Neural cell (in vitro differentiated cells): Measurements from ENCODE around the gene DDX56. TPM values are rescaled to one million over a fixed set of nuclear protein-coding genes. Genes with fewer than 3 reads are reported as not detected.

Source experiments
- H2AFZ ChIP-seq: fragments of 200-600, 300-800 bp; sonication (generic), shearing (Covaris generic); 2 replicates; pipeline ENCODE4 v1.6.0; 2014; ENCODE audit warnings: low read depth, mild to moderate bottlenecking, antibody characterized with exemption, low read length, moderate library complexity
- H3F3A ChIP-seq: fragments of 200-600 bp; shearing (Covaris generic); 2 replicates; pipeline ENCODE4 v1.6.1; 2016; ENCODE audit warnings: mild to moderate bottlenecking, moderate library complexity, mixed read lengths, antibody characterized with exemption, low read length; ENCODE audit not compliant: insufficient read depth, poor library complexity, severe bottlenecking
- H3K27ac ChIP-seq: fragments of 200-600, 300-800 bp; sonication (generic), shearing (Covaris generic); 2 replicates; pipeline ENCODE4 v1.5.1; 2014; ENCODE audit warnings: mild to moderate bottlenecking, low read length, moderate library complexity
- H3K27me3 ChIP-seq: fragments of 300-800, 200-600 bp; sonication (generic), shearing (Covaris generic); 2 replicates; pipeline ENCODE4 v1.6.0; 2014; ENCODE audit warnings: mild to moderate bottlenecking, low read depth, low read length, moderate library complexity; ENCODE audit not compliant: insufficient read depth
- H3K36me3 ChIP-seq: fragments of 300-800, 200-600 bp; sonication (generic), shearing (Covaris generic); 2 replicates; pipeline ENCODE4 v1.5.1; 2014; ENCODE audit warnings: mild to moderate bottlenecking, antibody characterized with exemption, low read length, moderate library complexity; ENCODE audit not compliant: insufficient read depth
- H3K4me2 ChIP-seq: fragments of 300-800, 200-600 bp; sonication (generic), shearing (Covaris generic); 2 replicates; pipeline ENCODE4 v1.6.0; 2014; ENCODE audit warnings: mild to moderate bottlenecking, low read length
- H3K4me3 ChIP-seq: fragments of 300-800, 200-600 bp; sonication (generic), shearing (Covaris generic); 2 replicates; pipeline ENCODE4 v1.5.1; 2014; ENCODE audit warnings: mild to moderate bottlenecking, low read length, moderate library complexity
- H3K79me2 ChIP-seq: fragments of 200-600 bp; shearing (Covaris generic); replicated peaks from 2 replicates; pipeline ENCODE4 v1.6.0; 2014; ENCODE audit warnings: mild to moderate bottlenecking, low read length, moderate library complexity; ENCODE audit not compliant: insufficient read depth
- H3K9ac ChIP-seq: fragments of 300-800, 200-600 bp; sonication (generic), shearing (Covaris generic); 2 replicates; pipeline ENCODE4 v1.6.1; 2016; ENCODE audit warnings: mild to moderate bottlenecking, low read length, mixed read lengths
- H3K9me2 ChIP-seq: fragments of 200-600 bp; shearing (Covaris generic); 2 replicates; pipeline ENCODE4 v1.6.1; 2016; ENCODE audit warnings: mild to moderate bottlenecking, low read length, mixed read lengths; ENCODE audit not compliant: insufficient read depth
- H3K9me3 ChIP-seq: fragments of 200-600, 300-800 bp; sonication (generic), shearing (Covaris generic); 2 replicates; pipeline ENCODE4 v1.6.1; 2016; ENCODE audit warnings: mild to moderate bottlenecking, mixed run types, low read length, moderate library complexity, mixed read lengths
- H4K20me1 ChIP-seq: fragments of 200-600 bp; shearing (Covaris generic); 2 replicates; pipeline ENCODE4 v1.6.1; 2016; ENCODE audit warnings: mild to moderate bottlenecking, mixed run types; ENCODE audit not compliant: insufficient read depth
- EP300 ChIP-seq: fragments of 450-650 bp; conservative IDR thresholded peaks from 2 replicates; pipeline ENCODE4 v1.6.1; 2014; ENCODE audit warnings: antibody characterized with exemption, mild to moderate bottlenecking, moderate library complexity; ENCODE audit not compliant: poor library complexity, severe bottlenecking
- EZH2 ChIP-seq: fragments of 200-600, 300-800 bp; shearing (Covaris generic), sonication (generic); IDR thresholded peaks from 2 replicates; pipeline ENCODE4 v1.6.1; 2014; ENCODE audit warnings: antibody characterized with exemption, low read length, borderline replicate concordance, mild to moderate bottlenecking; ENCODE audit not compliant: insufficient read depth, poor library complexity, severe bottlenecking
- MXI1 ChIP-seq: fragments of 450-650 bp; conservative IDR thresholded peaks from 2 replicates; pipeline ENCODE4 v1.6.1; 2014; ENCODE audit warnings: antibody characterized with exemption, mild to moderate bottlenecking; ENCODE audit not compliant: poor library complexity, severe bottlenecking
- POLR2AphosphoS5 ChIP-seq: IDR thresholded peaks from 2 replicates; pipeline ENCODE4 v1.6.1; 2012
- RAD21 ChIP-seq: fragments of 450-650 bp; conservative IDR thresholded peaks from 2 replicates; pipeline ENCODE4 v1.6.1; 2014; ENCODE audit warnings: antibody characterized with exemption, mild to moderate bottlenecking, moderate library complexity
- SMC3 ChIP-seq: fragments of 450-650 bp; conservative IDR thresholded peaks from 2 replicates; pipeline ENCODE4 v1.6.1; 2014; ENCODE audit warnings: antibody characterized with exemption, mild to moderate bottlenecking, moderate library complexity; ENCODE audit not compliant: poor library complexity
- TAF1 ChIP-seq: IDR thresholded peaks from 2 replicates; pipeline ENCODE4 v1.6.1; 2012; ENCODE audit warnings: low read depth
- polyA plus RNA-seq: library from polyadenylated mRNA; depleted of rRNA; stranded (reverse); fragments of >200 nt; gene quantifications from 2 replicates; pipeline ENCODE4 v1.2.3, GENCODE V29; 2014
- TF ChIP-seq, protein P1 (sequence below): fragments of 450-650 bp; IDR thresholded peaks from 2 replicates; pipeline ENCODE4 v1.5.1; 2014; ENCODE audit warnings: antibody characterized with exemption, mild to moderate bottlenecking, moderate library complexity; ENCODE audit not compliant: poor library complexity, severe bottlenecking
- TF ChIP-seq, protein P2 (sequence below): IDR thresholded peaks from 2 replicates; pipeline ENCODE4 v1.6.1; 2012; ENCODE audit warnings: borderline replicate concordance

Gene DDX56
- polyA plus RNA-seq, 1 donor from 2014 or later, result 80.6 TPM

DNA sequence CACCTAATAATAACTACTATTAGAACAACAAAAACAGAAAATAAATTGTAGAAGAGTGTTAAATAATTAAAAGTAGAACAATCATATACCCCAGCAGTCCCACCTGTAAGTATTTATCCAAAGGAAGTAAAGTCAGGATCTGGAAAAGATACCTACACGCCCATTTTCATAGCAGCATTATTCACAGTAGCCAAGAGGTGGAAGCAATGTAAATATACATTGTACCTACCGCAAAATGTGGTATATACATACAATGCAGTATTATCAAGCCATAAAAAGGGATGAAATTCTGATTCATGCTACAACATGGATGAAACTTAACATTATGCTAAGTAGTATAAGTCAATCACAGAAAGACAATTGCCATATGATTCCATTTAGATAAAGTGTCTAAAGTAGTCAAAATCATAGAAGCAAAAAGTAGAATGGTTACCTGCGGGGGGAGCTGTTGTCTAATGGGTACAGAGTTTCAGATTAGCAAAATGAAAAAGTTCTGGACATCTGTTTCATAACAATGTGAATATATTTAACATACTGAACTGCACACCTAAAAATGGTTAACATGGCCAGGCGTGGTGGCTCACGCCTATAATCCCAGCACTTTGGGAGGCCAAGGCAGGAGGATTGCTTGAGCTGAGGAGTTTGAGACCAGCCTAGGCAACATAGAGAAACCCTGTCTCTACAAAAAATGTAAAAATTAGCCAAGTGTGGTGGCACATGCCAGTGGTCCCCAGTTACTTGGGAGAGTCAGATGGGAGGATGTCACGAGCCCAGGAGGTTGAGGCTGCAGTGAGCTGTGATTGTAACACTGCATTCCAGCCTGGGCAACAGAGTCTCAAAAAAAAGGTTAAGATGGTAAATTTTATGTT is 14.4 kb upstream of the DDX56 start:
- Histone ChIP-seq H3K27me3 (no peaks in the 10 kb centered on the region), H3K79me2 (no peaks in the 10 kb centered on the region), H3K9me2 (no peaks in the 10 kb centered on the region), H3K4me3 (no peak overlapping the region), H2AFZ (no peak overlapping the region), H3K27ac (no peak overlapping the region), H4K20me1 (no peaks in the 10 kb centered on the region), H3K4me2 (no peak overlapping the region), H3K9ac (no peak overlapping the region), H3K9me3 (no peaks in the 10 kb centered on the region), H3K36me3 (no peaks in the 10 kb centered on the region), H3F3A (no peaks in the 10 kb centered on the region)
- TF ChIP-seq MXI1 (no peak), RAD21 (peak; percentile 72), POLR2AphosphoS5 (no peak), SMC3 (peak; percentile 72), EZH2 (no peak)
- TF ChIP-seq, protein P1, sequence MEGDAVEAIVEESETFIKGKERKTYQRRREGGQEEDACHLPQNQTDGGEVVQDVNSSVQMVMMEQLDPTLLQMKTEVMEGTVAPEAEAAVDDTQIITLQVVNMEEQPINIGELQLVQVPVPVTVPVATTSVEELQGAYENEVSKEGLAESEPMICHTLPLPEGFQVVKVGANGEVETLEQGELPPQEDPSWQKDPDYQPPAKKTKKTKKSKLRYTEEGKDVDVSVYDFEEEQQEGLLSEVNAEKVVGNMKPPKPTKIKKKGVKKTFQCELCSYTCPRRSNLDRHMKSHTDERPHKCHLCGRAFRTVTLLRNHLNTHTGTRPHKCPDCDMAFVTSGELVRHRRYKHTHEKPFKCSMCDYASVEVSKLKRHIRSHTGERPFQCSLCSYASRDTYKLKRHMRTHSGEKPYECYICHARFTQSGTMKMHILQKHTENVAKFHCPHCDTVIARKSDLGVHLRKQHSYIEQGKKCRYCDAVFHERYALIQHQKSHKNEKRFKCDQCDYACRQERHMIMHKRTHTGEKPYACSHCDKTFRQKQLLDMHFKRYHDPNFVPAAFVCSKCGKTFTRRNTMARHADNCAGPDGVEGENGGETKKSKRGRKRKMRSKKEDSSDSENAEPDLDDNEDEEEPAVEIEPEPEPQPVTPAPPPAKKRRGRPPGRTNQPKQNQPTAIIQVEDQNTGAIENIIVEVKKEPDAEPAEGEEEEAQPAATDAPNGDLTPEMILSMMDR, result peak; percentile 67

DNA sequence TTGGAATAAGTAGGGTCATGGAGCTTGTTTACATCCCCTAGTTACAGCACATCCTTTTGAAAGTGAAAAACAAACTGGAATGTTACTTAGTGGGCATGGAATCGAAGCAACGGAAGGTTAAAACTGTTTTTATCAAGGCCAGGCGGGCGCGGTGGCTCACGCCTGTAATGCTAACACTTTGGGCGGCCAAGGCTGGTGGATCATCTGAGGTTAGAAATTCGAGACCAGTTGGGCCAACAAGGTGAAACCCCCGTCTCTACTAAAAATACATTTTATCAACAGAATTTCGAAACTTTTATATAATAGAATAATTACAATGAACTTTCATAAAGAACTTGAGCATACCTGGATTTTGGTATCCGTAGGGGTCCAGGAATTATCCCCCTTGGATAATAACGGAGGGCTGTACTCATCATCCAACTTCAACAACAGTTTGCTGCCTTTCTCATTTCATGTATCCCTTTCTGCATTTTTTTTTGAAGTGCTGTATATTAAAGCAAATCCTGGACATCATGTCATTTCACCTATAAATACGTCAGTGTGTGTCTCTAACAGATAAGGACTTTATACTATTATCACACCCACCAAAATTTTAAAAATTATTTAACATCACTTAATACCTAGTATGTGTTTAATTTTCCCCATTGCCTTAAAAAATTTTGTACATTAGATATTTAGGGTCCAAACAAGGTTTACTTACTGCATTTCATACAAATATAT is 9.6 kb upstream of the DDX56 start:
- H3K9me2 ChIP-seq, result no peaks in the 10 kb centered on the region
- no peak for TF ChIP-seq POLR2AphosphoS5
- TF ChIP-seq MXI1, result no peak
- no peak for TF ChIP-seq EZH2
- TF ChIP-seq TAF1, result no peak
- peak overlapping the region; percentile 100 for H3K4me3 ChIP-seq
- H3K4me2 ChIP-seq, result peak overlapping the region; percentile 86
- peak overlapping the region; percentile 97 for H3K9ac ChIP-seq
- H3K79me2 ChIP-seq, result peaks cover 13% of the 10 kb centered on the region
- H3K27ac ChIP-seq, result peak overlapping the region; percentile 97
- H3K36me3 ChIP-seq, result peaks cover under 1% of the 10 kb centered on the region
- H4K20me1 ChIP-seq, result no peaks in the 10 kb centered on the region
- no peaks in the 10 kb centered on the region for H3K27me3 ChIP-seq
- no peaks in the 10 kb centered on the region for H3F3A ChIP-seq
- H3K9me3 ChIP-seq, result no peaks in the 10 kb centered on the region
- H2AFZ ChIP-seq, result no peak overlapping the region

DNA sequence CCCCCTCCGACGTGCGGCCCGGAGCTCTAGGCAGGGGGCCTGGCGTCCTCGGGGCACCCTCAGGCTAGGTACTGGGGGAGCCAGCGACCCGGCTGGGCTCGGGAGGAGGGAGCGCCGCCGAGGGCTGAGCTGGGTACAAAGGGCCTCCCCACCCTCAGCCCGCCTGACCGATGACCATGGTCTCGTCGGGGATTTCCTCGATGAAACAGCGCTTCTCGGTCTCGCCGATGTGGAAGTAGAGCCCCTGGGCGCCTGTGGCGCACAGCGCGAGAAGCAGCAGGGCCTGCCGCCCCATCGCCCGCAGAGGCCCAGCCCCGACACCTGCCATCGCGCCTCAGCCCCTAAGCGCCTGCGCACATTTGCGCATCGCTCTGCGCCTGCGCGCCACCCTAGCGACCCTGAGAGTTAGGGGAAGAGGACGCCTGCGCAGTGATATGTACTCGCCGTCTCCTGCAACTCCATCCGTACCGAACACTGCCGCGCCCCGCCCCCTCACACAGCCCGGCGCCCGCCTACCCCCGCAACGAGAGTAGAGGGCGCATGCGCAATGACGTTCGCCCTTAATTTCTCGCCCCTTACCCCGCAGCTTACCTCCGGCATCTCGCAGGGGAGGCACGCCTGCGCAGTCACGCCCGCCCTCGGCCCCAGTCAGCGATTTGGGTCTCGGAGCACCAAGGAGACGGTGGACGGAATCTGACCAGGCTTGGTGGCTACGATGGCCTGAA is 8.3 kb upstream of the DDX56 start, which contains the start of gene TMED4:
TSS of gene TMED4 (minus strand) at position 353 of the 725 bp plus-strand sequence. CDS start at position 328, 25 bp downstream.
- Histone ChIP-seq H3F3A (no peaks in the 10 kb centered on the region), H4K20me1 (no peaks in the 10 kb centered on the region), H3K4me3 (peak within 1 kb of the TSS; percentile 100), H3K79me2 (peaks cover 13% of the 10 kb centered on the region), H3K9me3 (no peaks in the 10 kb centered on the region), H3K36me3 (peaks cover 4% of the 10 kb centered on the region), H3K4me2 (peak within 1 kb of the TSS; percentile 86), H2AFZ (peak within 1 kb of the TSS; percentile 88), H3K9me2 (no peaks in the 10 kb centered on the region), H3K27ac (peak within 1 kb of the TSS; percentile 97), H3K27me3 (no peaks in the 10 kb centered on the region), H3K9ac (peak within 1 kb of the TSS; percentile 97)
- TF ChIP-seq TAF1 (peak; percentile 52), MXI1 (peak; percentile 75), EZH2 (no peak), EP300 (peak; percentile 5), RAD21 (peak; percentile 37), POLR2AphosphoS5 (peak; percentile 92), SMC3 (peak; percentile 54)
- TF ChIP-seq, protein P2, sequence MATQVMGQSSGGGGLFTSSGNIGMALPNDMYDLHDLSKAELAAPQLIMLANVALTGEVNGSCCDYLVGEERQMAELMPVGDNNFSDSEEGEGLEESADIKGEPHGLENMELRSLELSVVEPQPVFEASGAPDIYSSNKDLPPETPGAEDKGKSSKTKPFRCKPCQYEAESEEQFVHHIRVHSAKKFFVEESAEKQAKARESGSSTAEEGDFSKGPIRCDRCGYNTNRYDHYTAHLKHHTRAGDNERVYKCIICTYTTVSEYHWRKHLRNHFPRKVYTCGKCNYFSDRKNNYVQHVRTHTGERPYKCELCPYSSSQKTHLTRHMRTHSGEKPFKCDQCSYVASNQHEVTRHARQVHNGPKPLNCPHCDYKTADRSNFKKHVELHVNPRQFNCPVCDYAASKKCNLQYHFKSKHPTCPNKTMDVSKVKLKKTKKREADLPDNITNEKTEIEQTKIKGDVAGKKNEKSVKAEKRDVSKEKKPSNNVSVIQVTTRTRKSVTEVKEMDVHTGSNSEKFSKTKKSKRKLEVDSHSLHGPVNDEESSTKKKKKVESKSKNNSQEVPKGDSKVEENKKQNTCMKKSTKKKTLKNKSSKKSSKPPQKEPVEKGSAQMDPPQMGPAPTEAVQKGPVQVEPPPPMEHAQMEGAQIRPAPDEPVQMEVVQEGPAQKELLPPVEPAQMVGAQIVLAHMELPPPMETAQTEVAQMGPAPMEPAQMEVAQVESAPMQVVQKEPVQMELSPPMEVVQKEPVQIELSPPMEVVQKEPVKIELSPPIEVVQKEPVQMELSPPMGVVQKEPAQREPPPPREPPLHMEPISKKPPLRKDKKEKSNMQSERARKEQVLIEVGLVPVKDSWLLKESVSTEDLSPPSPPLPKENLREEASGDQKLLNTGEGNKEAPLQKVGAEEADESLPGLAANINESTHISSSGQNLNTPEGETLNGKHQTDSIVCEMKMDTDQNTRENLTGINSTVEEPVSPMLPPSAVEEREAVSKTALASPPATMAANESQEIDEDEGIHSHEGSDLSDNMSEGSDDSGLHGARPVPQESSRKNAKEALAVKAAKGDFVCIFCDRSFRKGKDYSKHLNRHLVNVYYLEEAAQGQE, result peak; percentile 73
- TF ChIP-seq, protein P1, result no peak
